SK-N-MC (cell line): ENCODE data around the gene RHOH.

Source experiments
- EZH2 ChIP-seq: fragments of 200-600 bp; sonication (generic); IDR thresholded peaks from one replicate; pipeline ENCODE4 v1.6.1; 2017; ENCODE audit warnings: antibody characterized with exemption
- FOXP2 ChIP-seq: optimal IDR thresholded peaks from 2 replicates; pipeline ENCODE3; 2011; ENCODE audit warnings: mild to moderate bottlenecking, moderate library complexity; ENCODE audit not compliant: insufficient read depth; ENCODE audit errors: extremely low read length, control extremely low read depth
- POLR2AphosphoS5 ChIP-seq: IDR thresholded peaks from 2 replicates; pipeline ENCODE4 v1.6.1; 2012; ENCODE audit warnings: mild to moderate bottlenecking, low read depth, low read length, borderline replicate concordance

DNA sequence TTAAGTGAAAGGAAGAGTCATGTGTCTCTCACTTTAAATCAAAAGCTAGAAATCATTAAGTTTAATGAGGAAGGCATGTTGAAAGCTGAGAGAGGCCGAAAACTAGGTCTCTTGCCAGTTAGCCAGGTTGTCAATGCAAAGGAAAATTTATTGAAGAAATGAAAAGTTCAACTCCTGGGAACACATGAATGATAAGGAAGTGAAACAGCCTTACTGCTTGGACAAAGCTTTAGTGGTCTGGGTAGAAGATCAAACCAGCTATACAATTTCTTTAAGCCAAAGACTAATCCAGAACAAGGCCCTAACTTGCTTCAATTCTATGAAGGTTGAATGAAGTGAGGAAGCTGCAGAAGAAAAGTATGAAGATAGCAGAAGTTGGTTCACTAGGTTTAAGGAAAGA lies 24.9 kb downstream of the RHOH start:
- no peak for TF ChIP-seq POLR2AphosphoS5
- TF ChIP-seq EZH2: no peak
- TF ChIP-seq FOXP2: no peak
